ELF-1 (cell line): ENCODE measurements around the gene TARS2.

Experiments
- DNase-seq: peaks from one replicate; pipeline ENCODE4 v3.0.0-alpha.2; 2016; ENCODE audit warnings: low read depth, low spot score

The TARS2 gene, protein sequence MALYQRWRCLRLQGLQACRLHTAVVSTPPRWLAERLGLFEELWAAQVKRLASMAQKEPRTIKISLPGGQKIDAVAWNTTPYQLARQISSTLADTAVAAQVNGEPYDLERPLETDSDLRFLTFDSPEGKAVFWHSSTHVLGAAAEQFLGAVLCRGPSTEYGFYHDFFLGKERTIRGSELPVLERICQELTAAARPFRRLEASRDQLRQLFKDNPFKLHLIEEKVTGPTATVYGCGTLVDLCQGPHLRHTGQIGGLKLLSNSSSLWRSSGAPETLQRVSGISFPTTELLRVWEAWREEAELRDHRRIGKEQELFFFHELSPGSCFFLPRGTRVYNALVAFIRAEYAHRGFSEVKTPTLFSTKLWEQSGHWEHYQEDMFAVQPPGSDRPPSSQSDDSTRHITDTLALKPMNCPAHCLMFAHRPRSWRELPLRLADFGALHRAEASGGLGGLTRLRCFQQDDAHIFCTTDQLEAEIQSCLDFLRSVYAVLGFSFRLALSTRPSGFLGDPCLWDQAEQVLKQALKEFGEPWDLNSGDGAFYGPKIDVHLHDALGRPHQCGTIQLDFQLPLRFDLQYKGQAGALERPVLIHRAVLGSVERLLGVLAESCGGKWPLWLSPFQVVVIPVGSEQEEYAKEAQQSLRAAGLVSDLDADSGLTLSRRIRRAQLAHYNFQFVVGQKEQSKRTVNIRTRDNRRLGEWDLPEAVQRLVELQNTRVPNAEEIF

DNA sequence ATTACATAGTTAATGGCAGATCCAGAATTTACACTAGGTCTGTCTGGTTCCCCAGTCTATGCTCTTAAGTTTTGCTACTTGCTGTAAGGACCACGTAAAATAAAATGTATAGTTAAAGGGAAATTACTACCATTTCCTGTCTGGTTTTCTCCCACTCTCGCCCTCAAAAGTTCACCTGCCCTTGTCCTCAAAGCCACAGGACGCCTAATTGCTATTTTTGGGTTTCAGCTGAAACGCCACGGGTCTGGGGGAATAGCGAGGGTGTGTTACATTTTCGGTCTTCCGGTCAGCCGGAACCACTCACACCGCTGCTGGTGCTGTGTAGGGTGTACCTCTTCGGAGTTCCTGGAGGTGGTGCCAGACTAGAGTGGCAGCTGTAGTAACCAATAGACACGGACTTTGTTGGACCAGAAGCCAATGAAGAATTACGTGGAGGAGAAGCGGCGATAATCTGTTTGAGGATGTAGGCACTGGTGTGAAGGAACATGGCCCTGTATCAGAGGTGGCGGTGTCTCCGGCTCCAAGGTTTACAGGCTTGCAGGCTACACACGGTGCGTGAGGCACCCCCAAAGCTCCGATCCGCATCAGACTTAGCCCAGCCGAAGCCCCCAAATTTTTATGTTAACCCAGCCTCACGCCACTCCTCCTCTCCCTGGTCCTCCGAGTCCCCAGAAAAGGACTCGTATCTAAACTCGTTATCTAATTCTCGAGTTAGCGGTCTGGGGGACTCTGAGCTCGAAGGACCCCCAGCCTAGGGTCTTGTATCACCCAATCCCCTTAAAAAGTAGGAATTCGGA, at the start of gene TARS2:
TARS2 (plus strand) TSS at position 454 of the 797 bp plus-strand sequence; CDS start at position 486, 32 bp downstream.
- DNase-seq: peak; percentile 98

DNA sequence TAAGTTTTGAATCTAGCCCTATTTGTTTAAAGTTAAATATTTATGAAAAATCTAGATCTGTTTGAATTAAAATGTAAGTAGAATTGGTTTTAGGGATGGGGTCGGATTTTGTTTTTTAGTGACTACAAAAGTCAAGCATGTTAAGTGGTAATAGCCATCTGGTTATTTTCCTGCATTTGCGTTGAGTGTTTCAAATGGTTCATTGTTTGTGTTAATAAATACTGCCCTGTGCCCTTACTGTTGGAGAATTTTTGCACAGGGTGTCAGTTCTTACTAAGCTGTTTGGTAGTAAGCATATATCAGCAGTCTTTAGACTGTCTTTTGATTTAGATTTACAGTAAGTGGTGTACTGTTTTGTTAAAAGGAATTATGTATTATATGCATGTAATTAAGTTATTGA, 46.1 kb upstream of the TARS2 start:
- DNase-seq: no peak

DNA sequence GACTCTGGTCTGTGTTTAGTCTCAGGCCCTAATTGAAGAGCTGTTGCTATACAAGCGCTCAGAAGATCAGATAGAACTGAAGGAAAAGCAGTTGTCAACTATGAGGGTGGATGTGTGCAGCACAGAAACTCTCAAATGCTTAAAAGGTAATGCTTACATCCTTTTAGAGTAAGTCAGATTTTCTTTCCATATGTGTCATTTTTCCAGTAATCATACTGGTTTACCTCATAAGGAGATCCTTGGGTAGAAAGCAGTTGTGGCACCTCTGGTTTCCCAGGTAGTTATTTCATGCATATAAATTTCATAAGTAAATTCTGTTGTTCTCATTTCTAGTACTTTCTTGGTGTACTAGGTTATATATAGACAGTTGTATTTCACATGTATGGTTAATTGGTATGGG, 43.0 kb upstream of the TARS2 start:
- no peak for DNase-seq

DNA sequence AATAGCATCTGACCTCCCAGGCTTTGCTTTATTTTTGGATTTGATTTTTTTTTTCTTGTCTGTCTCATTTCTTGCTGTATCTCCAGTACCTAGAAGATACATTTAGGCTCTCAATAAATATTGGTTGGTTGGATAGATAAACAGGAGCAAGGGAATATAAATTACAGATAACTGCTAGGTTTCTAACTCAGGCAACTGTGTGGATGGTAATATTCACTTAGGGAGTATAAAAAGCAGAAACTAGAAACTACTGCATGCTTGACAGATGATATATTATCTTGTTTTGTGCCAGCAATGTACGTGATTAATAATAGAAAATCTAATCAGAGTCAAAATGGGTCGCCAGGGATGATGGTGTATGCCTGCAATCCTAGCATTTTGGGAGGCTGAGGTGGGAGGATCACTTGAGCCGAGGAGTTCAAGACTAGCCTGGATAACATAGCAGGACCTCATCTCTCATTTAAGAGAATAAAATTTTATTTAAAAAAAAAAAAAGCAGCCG, 31.0 kb upstream of the TARS2 start:
- no peak for DNase-seq

DNA sequence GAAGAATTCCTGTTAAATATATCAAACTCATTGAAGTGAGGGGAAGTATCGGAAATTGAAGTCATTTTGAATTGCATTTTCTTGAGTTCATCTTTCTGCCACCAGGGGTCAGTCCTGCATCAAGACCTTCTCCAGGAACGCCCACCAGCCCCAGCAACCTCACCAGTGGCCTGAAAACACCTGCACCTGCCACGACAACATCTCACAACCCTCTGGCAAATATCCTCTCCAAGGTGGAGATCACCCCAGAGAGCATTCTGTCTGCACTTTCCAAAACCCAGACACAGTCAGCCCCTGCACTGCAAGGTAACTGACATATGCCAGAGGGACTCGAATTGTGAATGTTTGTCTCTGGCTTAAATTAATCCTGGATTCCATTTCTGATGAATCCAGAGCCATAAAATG, 22.8 kb upstream of the TARS2 start:
- DNase-seq: peak; percentile 65

DNA sequence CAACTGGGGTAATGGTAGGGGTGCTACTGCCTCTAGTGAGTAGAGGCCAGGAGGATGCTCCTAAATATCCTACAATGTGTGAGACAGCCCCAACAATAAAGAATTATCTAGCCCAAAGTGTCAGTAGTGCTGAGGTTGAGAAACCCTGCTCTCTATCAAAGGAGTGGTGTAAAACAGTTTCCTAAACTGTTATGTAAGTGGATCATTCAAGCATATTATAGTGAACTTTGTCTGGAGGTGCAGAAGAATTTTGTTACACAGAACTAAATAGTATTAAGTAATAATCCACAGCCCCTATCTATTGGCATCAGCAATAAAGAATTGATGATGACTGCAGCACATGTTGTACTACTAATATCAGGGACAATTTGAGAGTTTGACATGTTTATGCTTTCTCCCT, 20.3 kb upstream of the TARS2 start:
- no peak for DNase-seq

DNA sequence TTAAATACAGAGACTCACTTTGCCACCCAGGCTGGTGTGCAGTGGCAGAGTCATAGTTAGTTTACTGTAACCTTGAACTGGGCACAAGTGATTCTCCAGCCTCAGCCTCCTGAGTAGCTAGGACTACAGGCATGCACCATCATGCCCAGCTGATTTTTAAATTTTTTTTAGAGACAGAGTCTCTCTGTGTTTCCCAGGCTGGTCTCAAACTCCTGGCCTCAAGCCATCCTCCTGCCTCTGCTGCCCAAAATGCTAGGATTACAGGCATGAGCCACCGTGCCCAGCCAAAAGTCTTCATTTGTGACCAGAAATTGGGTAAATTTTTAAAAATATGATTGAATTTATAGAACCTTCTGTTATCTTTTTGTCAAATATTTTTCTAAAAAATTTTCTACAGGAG, 17.9 kb upstream of the TARS2 start:
- no peak for DNase-seq

DNA sequence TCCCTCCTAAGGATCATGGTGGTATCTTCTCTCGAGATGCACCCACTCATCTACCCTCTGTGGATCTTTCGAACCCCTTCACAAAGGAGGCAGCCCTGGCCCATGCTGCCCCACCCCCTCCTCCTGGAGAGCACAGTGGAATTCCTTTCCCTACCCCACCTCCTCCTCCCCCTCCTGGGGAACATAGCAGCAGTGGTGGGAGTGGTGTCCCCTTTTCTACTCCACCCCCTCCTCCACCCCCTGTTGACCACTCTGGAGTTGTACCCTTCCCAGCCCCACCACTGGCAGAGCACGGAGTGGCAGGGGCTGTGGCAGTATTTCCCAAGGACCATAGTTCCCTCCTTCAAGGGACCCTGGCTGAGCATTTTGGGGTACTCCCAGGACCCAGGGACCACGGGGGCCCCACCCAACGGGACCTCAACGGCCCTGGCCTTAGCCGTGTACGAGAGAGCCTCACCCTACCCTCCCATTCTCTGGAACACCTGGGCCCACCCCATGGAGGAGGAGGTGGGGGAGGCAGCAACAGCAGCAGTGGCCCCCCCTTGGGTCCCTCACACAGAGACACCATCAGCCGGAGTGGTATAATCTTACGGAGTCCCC, 14.5 kb upstream of the TARS2 start:
- no peak for DNase-seq

DNA sequence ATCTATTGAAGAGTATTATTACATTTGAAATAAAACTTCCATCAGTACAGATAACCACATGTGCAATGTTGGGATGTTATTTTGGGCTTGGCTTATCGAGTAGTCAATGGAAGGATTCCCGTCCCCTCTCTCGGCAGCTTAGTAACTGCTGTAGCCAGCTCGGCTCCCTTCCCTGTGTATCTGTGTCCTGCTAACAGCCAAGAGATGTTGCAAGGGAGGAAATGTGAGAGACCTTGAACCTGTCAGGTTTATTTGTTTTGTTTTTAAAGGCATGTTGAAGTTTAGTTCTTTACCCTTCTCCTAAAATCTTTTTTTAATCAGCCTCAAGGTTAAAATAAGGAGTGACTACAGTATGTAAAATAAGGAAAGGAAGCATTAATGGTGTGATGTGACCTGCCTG, 13.6 kb upstream of the TARS2 start:
- no peak for DNase-seq

DNA sequence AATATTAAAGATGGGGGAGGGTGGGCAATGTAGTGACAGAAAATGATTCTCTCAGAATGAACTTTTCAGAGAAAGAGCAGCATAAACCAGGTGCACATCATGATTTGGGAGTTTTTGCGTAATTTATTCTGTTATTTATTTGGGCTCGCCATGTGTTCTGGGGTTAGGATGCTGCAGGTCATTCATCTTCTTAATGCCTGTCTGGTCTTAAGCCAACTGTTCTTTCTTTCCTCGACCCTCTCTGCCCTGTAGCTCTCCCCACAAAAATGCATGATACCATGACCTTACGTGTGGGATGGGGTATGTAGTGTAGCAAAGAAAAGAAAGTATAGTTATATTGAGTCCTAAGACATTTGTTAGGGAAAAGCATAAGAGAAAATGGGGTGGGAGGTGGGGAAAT, 12.3 kb upstream of the TARS2 start:
- no peak for DNase-seq

DNA sequence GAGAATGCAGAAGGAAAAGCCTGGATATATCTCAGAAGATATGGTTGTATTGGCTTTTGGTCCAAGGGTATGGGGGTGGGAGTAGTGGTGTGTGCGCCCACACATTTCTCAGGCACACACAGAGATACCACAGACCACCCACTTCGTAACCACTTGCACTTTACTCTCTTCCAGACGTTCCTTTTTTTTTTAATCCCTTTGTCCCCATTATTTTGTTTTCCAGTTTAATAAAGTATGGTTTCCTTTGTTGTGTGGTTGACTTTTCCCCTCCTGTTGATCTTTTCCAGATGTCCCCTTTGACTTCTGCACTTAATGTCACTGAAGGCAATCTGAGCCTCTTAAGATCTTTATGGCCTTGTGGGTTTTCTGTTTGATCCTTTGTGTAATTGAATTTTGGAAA, 10.5 kb upstream of the TARS2 start:
- DNase-seq: no peak

DNA sequence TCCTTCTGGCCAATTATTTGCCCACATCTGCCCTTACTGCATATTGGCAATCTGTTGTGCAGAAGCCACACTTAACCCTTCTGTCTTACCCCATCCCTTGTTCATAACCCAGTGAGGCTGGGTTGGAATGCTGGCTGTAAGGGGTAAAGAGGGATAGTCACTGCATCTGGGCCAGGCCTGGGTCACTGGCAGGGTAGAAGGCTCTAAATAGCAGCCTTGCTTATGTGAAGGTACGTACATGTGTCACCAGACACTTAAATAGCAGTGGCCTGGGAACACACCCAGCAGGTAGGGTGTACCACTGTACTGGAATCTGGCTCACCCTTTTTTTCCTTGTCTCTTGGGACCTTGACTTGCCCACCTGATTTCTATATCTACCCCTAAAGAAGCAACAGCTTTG, 9.9 kb upstream of the TARS2 start:
- no peak for DNase-seq

DNA sequence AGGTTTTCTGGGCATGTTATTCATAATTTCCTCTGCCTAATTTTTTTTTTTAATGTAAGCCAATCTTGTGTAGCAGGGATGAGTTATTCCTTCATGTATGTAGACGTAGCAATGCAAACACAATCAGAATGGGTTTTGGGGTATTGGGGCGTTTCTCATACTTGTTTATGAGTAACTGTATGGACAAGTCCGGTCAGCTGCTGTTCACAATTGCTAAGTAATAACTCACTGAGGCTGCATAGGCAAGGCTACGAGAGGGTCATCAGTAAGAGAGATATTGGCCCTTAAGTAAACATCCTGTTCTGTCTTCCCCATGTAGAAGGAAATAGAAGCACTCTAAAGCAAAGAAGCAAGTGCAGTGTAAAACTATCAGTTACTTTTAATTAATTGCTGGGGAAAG, 9.5 kb upstream of the TARS2 start:
- DNase-seq: no peak

DNA sequence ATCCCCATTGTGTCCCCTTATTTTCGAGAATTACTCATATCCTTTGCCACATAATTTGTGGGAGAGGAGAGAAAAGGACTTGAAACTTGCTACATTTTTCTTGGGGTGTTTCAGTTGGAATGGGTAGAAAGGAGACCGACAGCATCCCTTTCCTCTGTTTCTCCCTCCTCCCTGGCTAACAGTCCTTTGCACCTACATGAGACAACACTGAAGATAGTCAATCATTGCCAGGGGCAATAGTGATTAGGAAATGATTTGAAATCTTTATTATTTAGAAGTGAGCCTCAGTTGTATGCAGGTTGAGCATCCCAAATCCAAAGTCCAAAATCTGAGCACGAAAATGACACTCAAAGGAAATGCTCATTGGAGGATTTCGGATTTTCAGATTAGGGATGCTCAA, 7.8 kb upstream of the TARS2 start:
- DNase-seq: no peak

DNA sequence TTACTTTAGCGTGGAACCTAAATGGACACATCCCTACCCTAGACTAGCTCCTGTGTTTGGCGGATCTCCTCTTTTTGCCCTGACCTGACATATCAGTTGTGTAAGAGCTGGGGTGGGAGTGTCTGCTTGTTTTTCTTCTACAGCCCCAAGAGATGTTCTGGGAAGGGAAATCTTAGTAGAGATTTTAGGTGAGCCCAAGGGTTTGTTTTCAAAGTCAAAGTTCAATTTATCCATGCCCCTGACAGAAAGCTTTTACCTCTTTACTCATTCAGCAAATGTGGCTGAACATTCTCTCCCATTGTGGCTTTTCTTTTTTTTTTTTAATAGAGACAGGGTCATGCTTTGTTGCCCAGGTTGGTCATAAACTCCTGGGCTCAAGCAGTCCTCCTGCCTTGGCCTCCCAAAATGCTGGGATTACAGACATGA, 7.3 kb upstream of the TARS2 start:
- no peak for DNase-seq

DNA sequence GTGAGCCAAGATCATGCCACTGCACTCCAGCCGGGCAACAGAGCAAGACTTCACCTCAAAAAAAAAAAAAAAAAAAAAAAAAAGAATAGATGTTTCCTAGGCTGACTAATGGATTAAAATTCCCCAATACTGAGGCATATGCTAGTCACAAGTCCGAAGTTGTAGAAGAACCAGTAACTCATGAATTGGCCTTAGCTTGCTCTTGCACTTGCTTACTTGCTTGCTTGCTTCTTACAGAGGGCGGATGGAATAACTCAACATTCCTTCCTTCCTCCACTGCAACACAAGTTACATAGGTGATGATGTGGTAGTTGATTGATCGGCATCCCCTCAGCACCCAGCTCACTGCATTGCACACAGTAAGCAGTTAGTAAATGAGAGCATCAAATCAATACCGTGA, 2.8 kb upstream of the TARS2 start:
- no peak for DNase-seq

DNA sequence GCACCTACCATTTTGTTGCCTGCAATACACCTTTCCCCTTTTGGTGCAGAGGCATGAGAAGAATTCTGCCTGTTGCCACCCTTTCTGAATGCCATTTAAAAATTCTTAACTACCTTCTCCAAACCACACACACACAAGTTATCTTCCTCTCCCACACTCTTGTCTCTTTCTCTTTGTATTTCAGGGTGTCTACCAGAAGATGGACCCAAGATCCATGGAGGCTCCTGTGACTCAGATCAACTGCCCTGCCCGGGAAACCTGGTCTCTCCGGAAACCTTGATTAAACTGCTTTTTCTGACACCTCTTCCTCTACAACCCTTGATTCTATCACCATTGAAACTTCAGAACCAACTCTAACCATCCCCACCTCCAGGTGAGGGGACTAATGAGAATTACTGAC, 2.4 kb upstream of the TARS2 start:
- no peak for DNase-seq

DNA sequence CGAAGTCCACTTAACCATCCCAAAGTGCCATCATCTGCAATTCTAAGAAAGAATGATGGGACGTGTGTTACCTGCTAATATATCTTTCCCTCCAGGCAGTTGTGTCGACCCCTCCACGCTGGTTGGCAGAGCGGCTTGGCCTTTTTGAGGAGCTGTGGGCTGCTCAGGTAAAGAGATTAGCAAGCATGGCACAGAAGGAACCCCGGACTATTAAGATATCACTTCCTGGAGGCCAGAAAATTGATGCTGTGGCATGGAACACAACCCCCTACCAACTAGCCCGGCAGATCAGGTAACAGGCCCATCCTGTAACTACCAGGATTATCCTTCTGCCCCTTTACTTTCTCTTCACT, 520 bp downstream of the TARS2 start:
- peak; percentile 12 for DNase-seq

DNA sequence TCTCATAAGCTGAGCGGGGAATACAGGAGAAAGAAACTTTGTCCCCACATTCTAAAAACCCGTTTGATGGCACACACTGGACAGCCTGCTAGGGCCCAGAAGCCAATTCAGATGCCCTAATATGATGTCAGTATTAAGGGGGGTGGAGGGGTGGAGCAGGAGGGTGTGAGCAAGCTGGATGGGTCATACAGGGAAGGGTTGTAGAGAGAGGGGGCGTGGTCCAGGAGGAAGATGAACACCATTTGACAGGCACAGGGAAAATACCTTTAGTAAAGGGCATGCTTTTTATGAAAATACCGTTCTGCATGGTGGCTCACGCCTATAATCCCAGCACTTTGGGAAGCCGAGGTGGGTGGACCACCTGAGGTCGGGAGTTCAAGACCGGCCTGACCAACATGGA, 6.0 kb downstream of the TARS2 start:
- DNase-seq: no peak

DNA sequence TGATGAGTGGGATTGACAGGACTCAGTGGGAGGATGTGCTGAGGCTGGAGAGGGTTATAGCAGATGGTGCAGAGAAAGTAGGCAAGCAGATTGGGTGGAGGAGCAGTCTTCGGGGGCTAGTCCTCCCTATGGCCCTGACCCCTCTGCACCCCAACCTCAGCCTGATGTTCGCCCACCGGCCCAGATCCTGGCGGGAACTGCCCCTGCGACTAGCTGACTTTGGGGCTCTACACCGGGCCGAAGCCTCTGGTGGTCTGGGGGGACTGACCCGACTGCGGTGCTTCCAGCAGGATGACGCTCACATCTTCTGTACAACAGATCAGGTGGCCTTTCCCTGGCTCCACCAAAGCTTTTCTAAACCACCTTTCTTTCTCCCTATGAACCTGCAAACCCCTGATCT, 11.1 kb downstream of the TARS2 start:
- no peak for DNase-seq

DNA sequence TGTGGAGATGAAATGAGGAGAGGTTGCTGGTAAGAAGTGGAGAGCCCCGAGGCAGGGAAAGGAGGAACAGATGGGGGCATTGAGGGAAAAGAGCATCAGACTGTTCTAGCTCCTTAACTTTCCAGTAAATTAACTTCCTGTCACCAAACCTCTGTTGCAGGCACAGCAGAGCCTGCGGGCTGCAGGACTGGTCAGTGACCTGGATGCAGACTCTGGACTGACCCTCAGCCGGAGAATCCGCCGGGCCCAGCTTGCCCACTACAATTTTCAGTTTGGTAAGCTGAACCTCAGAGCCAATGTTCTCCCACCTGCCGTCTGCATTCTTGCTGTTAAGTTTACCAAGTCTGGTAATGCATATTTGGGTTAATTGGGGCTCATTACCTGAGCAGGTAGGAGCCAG, 18.2 kb downstream of the TARS2 start:
- DNase-seq: no peak
